Stimulated activated CD8-positive, alpha-beta memory T cell treated with anti-CD3 and anti-CD28 coated beads, Interleukin-12 subunit alpha, Interleukin-12 subunit beta, amount 100 ng/mL, for 24 hours (primary cell): ENCODE results near the gene FAAP20.
"Not testable (repeated sequence)": the region's sequence is repeated elsewhere in the genome, so short reads cannot be mapped to it uniquely, and the experiment has no call there.

Experiments
- DNase-seq: peaks from one replicate; pipeline ENCODE4 v3.0.0-alpha.2; 2020; ENCODE audit errors: extremely low read depth

FAAP20 gene

GRCh38 chr1:2158272-2158671 is 36.3 kb downstream of the FAAP20 start:
- no peak for DNase-seq

DNA sequence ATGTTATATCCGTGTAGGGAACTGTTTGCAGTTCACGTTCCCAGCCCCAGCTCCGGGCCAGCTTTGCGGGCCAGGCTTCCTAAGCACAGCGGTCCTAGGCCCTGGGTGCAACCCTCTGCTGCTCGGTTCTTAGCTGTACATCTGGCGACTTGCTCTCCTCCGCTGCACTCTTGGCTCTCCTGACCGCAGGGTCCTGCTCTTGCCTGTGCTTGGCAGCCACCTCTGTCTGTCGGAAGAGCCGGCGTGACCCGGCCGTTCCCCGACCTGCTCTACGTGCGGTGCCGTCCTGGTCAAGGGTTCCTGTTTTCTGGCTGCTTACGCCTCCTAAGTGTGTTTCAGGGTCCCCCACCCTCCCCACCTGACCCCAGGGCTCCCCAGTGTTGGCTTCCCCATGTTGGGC is 36.7 kb downstream of the FAAP20 start:
- DNase-seq = no peak

DNA sequence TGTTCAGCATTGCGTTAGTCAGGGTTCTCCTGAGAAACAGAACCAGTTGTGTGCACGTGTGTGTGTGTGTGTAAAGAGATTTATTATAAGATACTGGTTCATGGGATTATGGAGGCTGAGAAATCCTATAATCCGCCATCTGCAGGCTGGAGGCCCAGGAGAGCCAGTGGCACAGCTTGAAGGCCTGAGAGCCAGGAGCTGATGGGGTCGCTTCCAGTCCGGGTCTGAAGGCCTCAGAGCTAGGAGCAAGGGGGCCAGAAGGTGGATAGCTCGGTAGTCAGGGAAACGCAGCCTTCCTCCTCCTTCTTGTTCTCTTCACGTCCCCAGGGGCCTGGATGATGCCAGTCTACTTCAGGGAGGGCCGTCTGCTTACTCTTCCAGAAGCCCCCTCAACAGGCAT is 37.7 kb downstream of the FAAP20 start:
- DNase-seq = no peak

DNA sequence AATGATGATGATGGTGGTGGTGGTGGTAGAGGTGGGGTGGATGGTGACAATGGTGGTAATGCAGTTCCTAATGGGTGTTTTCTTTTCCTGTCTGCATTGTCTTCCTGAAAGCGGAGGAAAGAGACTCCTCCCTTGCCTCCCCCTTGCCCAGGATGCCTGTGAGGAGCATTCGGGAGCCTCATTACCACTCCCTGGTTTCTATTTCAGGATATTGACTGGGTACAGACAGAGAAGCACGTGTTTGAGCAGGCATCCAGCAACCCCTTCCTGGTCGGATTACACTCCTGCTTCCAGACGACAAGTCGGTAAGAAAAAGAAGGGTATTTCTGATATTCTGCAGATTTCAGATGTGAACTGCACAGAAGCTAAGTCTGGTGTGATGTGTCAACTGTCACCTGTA is 38.8 kb downstream of the FAAP20 start:
- no peak for DNase-seq

GRCh38 chr1:2155147-2155598 is 39.4 kb downstream of the FAAP20 start:
- DNase-seq = no peak

- DNase-seq = no peak
These were observed 40.5 kb downstream of the FAAP20 start for GRCh38 chr1:2154022-2154421.

DNA sequence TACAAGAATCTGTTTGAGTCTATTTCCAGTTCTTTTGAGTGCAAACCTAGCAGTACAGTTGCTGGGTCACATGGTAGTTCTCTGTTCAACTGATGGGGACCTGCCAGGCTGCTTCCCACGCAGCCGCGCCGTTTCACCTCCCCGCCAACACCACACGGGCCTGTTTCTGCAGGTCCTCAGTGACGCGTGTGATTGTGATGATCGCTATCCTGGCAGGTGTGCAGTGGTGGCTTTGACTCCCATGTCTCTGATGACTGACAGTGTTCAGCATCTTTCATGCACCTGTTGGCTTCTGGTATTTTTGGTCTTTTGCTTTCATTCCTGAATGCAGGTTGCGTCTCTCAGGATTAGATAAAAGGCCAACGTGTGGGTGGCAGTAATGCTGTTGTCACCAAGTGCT is 41.6 kb downstream of the FAAP20 start:
- DNase-seq = no peak

GRCh38 chr1:2151911-2152310 is 42.7 kb downstream of the FAAP20 start:
- DNase-seq = no peak

GRCh38 chr1:2151252-2151651 is 43.3 kb downstream of the FAAP20 start:
- DNase-seq = no peak

GRCh38 chr1:2150801-2151200 is 43.8 kb downstream of the FAAP20 start:
- DNase-seq = no peak

GRCh38 chr1:2148691-2149090 is 45.9 kb downstream of the FAAP20 start:
- DNase-seq = no peak

- DNase-seq = not testable (repeated sequence)
These were observed 46.7 kb downstream of the FAAP20 start for GRCh38 chr1:2147869-2148268.

DNA sequence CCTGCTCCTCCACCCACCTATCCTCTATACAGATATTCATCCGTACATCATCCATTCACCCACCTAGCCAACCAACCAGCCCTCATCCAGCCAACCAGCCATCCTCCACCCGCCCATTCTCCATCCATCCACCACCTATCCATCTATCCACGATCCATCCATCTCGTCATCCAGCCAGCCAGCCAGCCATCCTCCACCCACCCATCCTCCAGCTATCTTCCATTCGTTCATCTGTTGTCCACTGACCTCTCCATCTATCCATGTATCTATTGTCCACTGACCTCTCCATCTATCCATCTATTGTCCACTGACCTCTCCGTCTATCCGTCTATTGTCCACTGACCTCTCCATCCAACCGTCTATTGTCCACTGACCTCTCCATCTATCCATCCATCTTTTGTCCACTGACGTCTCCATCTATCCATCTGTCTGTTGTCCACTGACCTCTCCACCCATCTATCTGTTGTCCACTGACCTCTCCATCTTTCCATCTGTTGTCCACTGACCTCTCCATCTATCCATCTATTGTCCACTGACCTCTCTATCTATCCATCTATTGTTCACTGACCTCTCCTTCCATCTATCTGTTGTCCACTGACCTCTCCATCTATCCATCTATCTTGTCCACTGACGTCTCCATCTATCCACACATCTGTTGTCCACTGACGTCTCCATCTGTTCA is 47.6 kb downstream of the FAAP20 start:
- DNase-seq = no peak

DNA sequence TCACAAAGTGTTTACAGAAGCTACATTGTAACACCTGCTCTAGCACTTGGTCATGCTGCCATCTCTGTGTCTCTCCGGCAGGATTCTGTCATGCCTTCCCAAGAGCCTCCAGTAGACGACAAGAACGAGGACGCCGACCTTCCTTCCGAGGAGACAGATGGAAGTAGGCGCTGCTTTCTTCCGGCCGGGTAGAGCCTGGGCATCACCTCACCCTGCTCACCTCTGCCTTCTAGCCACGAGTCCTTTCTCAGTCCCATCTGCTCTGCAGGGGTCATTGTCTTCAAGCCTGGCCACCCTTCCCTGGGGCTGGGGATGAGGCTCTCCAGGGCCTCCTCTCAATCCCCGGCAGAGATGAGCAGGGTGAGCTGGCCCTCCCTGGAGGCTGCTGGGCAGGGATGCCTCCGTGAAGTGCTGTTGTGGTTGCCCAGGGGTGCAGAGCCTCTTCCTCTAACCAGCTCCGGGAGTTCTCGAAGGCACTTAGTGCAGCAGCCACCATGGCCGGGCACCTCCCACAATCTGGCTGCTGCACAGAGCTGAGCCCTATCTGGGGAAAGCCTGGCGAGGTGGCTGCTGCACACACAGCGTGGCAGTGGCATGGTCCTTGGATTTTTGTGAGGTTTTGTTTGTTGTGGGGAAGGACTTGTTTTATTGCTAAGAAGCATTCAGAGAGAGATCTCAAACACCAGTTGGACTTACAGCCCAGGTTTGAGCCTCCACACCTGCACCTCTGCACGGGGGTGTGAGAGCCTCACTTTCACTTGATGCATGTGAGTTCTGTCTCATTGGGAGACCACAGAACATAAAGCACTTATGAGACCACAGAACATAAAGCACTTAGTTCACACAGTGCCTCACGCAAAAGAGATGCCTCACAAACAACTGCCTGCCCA is 48.4 kb downstream of the FAAP20 start:
- DNase-seq = no peak

GRCh38 chr1:2144501-2145090 is 50.0 kb downstream of the FAAP20 start:
- no peak for DNase-seq

DNA sequence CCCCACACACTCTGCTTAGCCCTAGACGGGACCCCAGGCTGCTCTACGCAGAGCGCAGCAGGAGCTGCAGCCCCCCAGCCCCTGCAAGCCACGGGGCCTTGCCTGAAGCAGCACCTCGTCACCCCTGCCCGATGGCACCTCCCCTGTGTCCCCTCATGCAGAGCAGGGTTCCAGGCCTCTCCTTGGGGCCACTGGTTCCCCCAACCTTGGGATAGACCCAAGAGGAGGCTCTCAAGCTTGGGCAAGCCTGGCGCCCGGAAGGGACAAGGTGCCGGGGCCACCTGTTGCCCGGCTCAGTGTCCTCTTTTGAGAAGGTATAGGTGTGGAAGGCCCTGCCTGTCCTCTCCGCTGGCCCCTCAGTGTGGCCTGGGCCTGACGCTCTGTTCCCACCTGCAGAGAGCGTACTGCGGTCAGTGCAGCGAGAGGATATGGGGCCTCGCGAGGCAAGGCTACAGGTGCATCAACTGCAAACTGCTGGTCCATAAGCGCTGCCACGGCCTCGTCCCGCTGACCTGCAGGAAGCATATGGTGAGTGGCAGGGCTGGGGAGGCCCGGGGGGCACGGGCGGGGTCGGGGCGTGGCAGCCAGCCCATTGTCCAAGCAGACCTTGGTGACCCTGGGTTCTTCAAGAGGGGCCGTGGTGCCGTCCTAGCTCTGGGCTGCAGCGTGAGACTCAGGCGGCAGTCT is 50.6 kb downstream of the FAAP20 start:
- DNase-seq = no peak

GRCh38 chr1:2141025-2141424 is 53.5 kb downstream of the FAAP20 start:
- DNase-seq = no peak
